ENCODE measurements around the gene WWOX.

GRCh38 chr16:78499399-78499798 lies 399.9 kb downstream of the WWOX start:
- TF ChIP-seq, protein P1, sequence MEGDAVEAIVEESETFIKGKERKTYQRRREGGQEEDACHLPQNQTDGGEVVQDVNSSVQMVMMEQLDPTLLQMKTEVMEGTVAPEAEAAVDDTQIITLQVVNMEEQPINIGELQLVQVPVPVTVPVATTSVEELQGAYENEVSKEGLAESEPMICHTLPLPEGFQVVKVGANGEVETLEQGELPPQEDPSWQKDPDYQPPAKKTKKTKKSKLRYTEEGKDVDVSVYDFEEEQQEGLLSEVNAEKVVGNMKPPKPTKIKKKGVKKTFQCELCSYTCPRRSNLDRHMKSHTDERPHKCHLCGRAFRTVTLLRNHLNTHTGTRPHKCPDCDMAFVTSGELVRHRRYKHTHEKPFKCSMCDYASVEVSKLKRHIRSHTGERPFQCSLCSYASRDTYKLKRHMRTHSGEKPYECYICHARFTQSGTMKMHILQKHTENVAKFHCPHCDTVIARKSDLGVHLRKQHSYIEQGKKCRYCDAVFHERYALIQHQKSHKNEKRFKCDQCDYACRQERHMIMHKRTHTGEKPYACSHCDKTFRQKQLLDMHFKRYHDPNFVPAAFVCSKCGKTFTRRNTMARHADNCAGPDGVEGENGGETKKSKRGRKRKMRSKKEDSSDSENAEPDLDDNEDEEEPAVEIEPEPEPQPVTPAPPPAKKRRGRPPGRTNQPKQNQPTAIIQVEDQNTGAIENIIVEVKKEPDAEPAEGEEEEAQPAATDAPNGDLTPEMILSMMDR (IDR thresholded peaks at IDR 0.05) = no peak
- no peak for TF ChIP-seq POLR2A (IDR thresholded peaks at IDR 0.05)

Data from right lobe of liver (tissue), 4 donors.